Astrocyte of the cerebellum (primary cell): ENCODE data around the gene GAPDH.
"Not testable (repeated sequence)": the region's sequence is repeated elsewhere in the genome, so short reads cannot be mapped to it uniquely, and the experiment has no call there.

Source experiments
- DNase-seq: peaks from one replicate; pipeline ENCODE4 v3.0.0-alpha.2; 2011; ENCODE audit warnings: low read depth
- H3K4me3 ChIP-seq: 2 replicates; pipeline ENCODE4 v1.5.1; 2011; ENCODE audit warnings: mild to moderate bottlenecking, low read depth, low read length, moderate library complexity
- in situ Hi-C: cut with HindIII; loops from 2 replicates; pipeline ENCODE4 v1.10.0; 2017; ENCODE audit warnings: low sequenced_read_pairs
- TF ChIP-seq, protein P1 (sequence below): IDR thresholded peaks from 2 replicates; pipeline ENCODE4 v1.5.1; 2012; ENCODE audit warnings: low read length, low read depth, moderate library complexity, mild to moderate bottlenecking; ENCODE audit errors: missing control alignments

GAPDH gene

DNA sequence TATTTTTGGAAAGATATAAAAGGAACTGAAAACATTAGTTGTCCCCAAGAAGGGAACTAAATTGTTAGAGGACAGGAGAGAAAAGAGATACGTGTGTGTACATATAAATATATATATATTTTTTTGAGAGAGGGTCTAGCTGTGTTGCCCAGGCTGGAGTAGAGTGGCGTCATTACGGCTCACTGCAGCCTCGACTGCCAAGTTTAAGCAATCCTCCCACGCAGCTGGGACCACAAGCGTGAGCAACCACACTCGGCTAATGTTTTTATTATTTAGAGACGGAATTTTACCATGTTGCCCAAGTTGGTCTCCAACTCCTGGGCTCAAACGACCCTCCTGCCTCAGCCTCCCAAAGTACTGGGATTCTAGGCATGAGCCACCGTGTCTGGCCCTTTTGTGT is 50.0 kb downstream of the GAPDH start:
- TF ChIP-seq, protein P1, sequence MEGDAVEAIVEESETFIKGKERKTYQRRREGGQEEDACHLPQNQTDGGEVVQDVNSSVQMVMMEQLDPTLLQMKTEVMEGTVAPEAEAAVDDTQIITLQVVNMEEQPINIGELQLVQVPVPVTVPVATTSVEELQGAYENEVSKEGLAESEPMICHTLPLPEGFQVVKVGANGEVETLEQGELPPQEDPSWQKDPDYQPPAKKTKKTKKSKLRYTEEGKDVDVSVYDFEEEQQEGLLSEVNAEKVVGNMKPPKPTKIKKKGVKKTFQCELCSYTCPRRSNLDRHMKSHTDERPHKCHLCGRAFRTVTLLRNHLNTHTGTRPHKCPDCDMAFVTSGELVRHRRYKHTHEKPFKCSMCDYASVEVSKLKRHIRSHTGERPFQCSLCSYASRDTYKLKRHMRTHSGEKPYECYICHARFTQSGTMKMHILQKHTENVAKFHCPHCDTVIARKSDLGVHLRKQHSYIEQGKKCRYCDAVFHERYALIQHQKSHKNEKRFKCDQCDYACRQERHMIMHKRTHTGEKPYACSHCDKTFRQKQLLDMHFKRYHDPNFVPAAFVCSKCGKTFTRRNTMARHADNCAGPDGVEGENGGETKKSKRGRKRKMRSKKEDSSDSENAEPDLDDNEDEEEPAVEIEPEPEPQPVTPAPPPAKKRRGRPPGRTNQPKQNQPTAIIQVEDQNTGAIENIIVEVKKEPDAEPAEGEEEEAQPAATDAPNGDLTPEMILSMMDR, result no peak
- no peak for DNase-seq
- in situ Hi-C loops, result no loop called here

DNA sequence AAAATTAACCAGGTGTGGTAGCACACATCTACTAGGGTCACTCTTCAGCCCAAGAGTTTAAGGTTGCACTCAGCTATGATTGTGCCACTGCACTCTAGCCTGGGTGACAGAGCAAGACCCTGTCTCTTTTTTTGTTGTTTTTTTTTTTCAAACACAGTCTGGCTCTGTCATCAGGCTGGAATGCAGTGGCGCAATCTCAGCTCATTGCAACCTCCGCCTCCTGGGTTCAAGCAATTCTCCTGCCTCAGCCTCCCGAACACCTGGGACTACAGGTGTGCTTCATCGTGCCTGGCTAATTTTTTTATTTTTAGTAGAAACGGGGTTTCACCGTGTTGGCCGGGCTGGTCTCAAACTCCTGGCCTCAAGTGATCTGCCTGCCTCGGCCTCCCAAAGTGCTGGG is 52.3 kb downstream of the GAPDH start:
- in situ Hi-C loops, H3K4me3 ChIP-seq, DNase-seq: not testable (repeated sequence)

More for the DNA sequence above, 50.0 kb downstream of the GAPDH start:
- no peak overlapping the region for H3K4me3 ChIP-seq
